ENCODE results near the gene ERO1A.

Gene ERO1A

GRCh38 chr14:52686176-52686575 lies 9.2 kb downstream of the ERO1A start:
- H3K27ac ChIP-seq: no peak overlapping the region
- no peak for TF ChIP-seq CTCF (IDR thresholded peaks at IDR 0.05)
- peaks cover under 1 to 6% of the 10 kb centered on the region in 2 experiments for H3K4me1 ChIP-seq (ENCODE audit: control insufficient read depth in 1 of 2, insufficient read depth in 1 of 2, low read depth in 1 of 2, low read length in 1 of 2)

GRCh38 chr14:52683985-52684520 lies 11.3 kb downstream of the ERO1A start:
- no peaks in the 10 kb centered on the region for H3K27me3 ChIP-seq
- H3K36me3 ChIP-seq: peaks cover 24% of the 10 kb centered on the region
- H3K4me1 ChIP-seq (ENCODE audit: control insufficient read depth in 1 of 2, insufficient read depth in 1 of 2, low read depth in 1 of 2, low read length in 1 of 2): peaks cover 0 to 4% of the 10 kb centered on the region in 2 experiments
- no peak overlapping the region for H3K27ac ChIP-seq
- TF ChIP-seq CTCF (IDR thresholded peaks at IDR 0.05): no peak
- H3K4me3 ChIP-seq (ENCODE audit: low read depth in 1 of 2, low read length in 1 of 2): no peak overlapping the region
- H3K9me3 ChIP-seq: no peaks in the 10 kb centered on the region

More at GRCh38 chr14:52686176-52686575, 9.2 kb downstream of the ERO1A start:
- no peaks in the 10 kb centered on the region for H3K9me3 ChIP-seq
- H3K36me3 ChIP-seq: peaks cover 11% of the 10 kb centered on the region
- H3K27me3 ChIP-seq: no peaks in the 10 kb centered on the region
- no peak overlapping the region for H3K4me3 ChIP-seq (ENCODE audit: low read depth in 1 of 2, low read length in 1 of 2)

- Histone ChIP-seq H3K27ac (no peak overlapping the region), H3K36me3 (peaks cover 79% of the 10 kb centered on the region), H3K9me3 (no peaks in the 10 kb centered on the region), H3K27me3 (no peaks in the 10 kb centered on the region), H3K4me3 (ENCODE audit: low read depth in 1 of 2, low read length in 1 of 2) (no peak overlapping the region), H3K4me1 (ENCODE audit: control insufficient read depth in 1 of 2, insufficient read depth in 1 of 2, low read depth in 1 of 2, low read length in 1 of 2) (no peaks in the 10 kb centered on the region)
- no peak for TF ChIP-seq CTCF (IDR thresholded peaks at IDR 0.05)
Observed at GRCh38 chr14:52678591-52678990, 16.8 kb downstream of the ERO1A start.

- no peak for TF ChIP-seq CTCF (IDR thresholded peaks at IDR 0.05)
- Histone ChIP-seq H3K9me3 (no peaks in the 10 kb centered on the region), H3K4me1 (ENCODE audit: control insufficient read depth in 1 of 2, insufficient read depth in 1 of 2, low read depth in 1 of 2, low read length in 1 of 2) (no peaks in the 10 kb centered on the region), H3K4me3 (ENCODE audit: low read depth in 1 of 2, low read length in 1 of 2) (no peak overlapping the region), H3K27me3 (no peaks in the 10 kb centered on the region), H3K27ac (no peak overlapping the region), H3K36me3 (peaks cover 64% of the 10 kb centered on the region)
Observed at GRCh38 chr14:52663850-52664249, 31.5 kb downstream of the ERO1A start.

- Histone ChIP-seq H3K9me3 (no peaks in the 10 kb centered on the region), H3K27me3 (no peaks in the 10 kb centered on the region), H3K4me3 (ENCODE audit: low read depth in 1 of 2, low read length in 1 of 2) (no peak overlapping the region), H3K36me3 (peaks cover 69% of the 10 kb centered on the region), H3K4me1 (ENCODE audit: control insufficient read depth in 1 of 2, insufficient read depth in 1 of 2, low read depth in 1 of 2, low read length in 1 of 2) (no peaks in the 10 kb centered on the region), H3K27ac (no peak overlapping the region)
- TF ChIP-seq CTCF (IDR thresholded peaks at IDR 0.05): no peak
Observed at GRCh38 chr14:52661314-52661713, 34.0 kb downstream of the ERO1A start.

GRCh38 chr14:52660832-52661231 lies 34.5 kb downstream of the ERO1A start:
- Histone ChIP-seq H3K9me3 (no peaks in the 10 kb centered on the region), H3K27ac (no peak overlapping the region), H3K36me3 (peaks cover 68% of the 10 kb centered on the region), H3K4me3 (ENCODE audit: low read depth in 1 of 2, low read length in 1 of 2) (no peak overlapping the region), H3K27me3 (no peaks in the 10 kb centered on the region), H3K4me1 (ENCODE audit: control insufficient read depth in 1 of 2, insufficient read depth in 1 of 2, low read depth in 1 of 2, low read length in 1 of 2) (no peaks in the 10 kb centered on the region)
- no peak for TF ChIP-seq CTCF (IDR thresholded peaks at IDR 0.05)

Measured in neutrophil (primary cell).